ENCODE measurements around the gene AFF2.
"Not testable (repeated sequence)": the region's sequence is repeated elsewhere in the genome, so short reads cannot be mapped to it uniquely, and the experiment has no call there.

The AFF2 gene

GRCh38 chrX:148856505-148856904 is 356.1 kb downstream of the AFF2 start:
- DNase-seq (ENCODE audit: low read depth) = no peak

GRCh38 chrX:148865277-148866210 is 365.1 kb downstream of the AFF2 start:
- DNase-seq (ENCODE audit: low read depth) = no peak

GRCh38 chrX:148867596-148867995 is 367.2 kb downstream of the AFF2 start:
- no peak for DNase-seq (ENCODE audit: low read depth)

GRCh38 chrX:148871422-148872160 is 371.2 kb downstream of the AFF2 start:
- DNase-seq (ENCODE audit: low read depth) = no peak

GRCh38 chrX:148872161-148872535 is 371.7 kb downstream of the AFF2 start:
- DNase-seq (ENCODE audit: low read depth) = no peak

- DNase-seq (ENCODE audit: low read depth) = no peak
Observed at GRCh38 chrX:148872881-148873280, 372.5 kb downstream of the AFF2 start.

GRCh38 chrX:148874636-148875246 is 374.3 kb downstream of the AFF2 start:
- no peak for DNase-seq (ENCODE audit: low read depth)

- no peak for DNase-seq (ENCODE audit: low read depth)
Observed at GRCh38 chrX:148878371-148878770, 378.0 kb downstream of the AFF2 start.

- no peak for DNase-seq (ENCODE audit: low read depth)
Observed at GRCh38 chrX:148885203-148885602, 384.8 kb downstream of the AFF2 start.

GRCh38 chrX:148893395-148893794 is 393.0 kb downstream of the AFF2 start:
- no peak for DNase-seq (ENCODE audit: low read depth)

GRCh38 chrX:148902581-148902980 is 402.2 kb downstream of the AFF2 start:
- DNase-seq (ENCODE audit: low read depth) = no peak

- DNase-seq (ENCODE audit: low read depth) = no peak
Observed at GRCh38 chrX:148903176-148903575, 402.8 kb downstream of the AFF2 start.

- DNase-seq (ENCODE audit: low read depth) = no peak
Observed at GRCh38 chrX:148904421-148905111, 404.1 kb downstream of the AFF2 start.

- no peak for DNase-seq (ENCODE audit: low read depth)
Observed at GRCh38 chrX:148905400-148905799, 405.0 kb downstream of the AFF2 start.

- not testable (repeated sequence) for DNase-seq (ENCODE audit: low read depth)
Observed at GRCh38 chrX:148906628-148907027, 406.2 kb downstream of the AFF2 start.

- no peak for DNase-seq (ENCODE audit: low read depth)
Observed at GRCh38 chrX:148909758-148910157, 409.3 kb downstream of the AFF2 start.

- no peak for DNase-seq (ENCODE audit: low read depth)
Observed at GRCh38 chrX:148913971-148914370, 413.6 kb downstream of the AFF2 start.

GRCh38 chrX:148914783-148915182 is 414.4 kb downstream of the AFF2 start:
- DNase-seq (ENCODE audit: low read depth) = no peak

GRCh38 chrX:148915474-148915873 is 415.1 kb downstream of the AFF2 start:
- no peak for DNase-seq (ENCODE audit: low read depth)

GRCh38 chrX:148917441-148917840 is 417.0 kb downstream of the AFF2 start:
- DNase-seq (ENCODE audit: low read depth) = no peak

GRCh38 chrX:148923631-148924030 is 423.2 kb downstream of the AFF2 start:
- no peak for DNase-seq (ENCODE audit: low read depth)

GRCh38 chrX:148926371-148926770 is 426.0 kb downstream of the AFF2 start:
- no peak for DNase-seq (ENCODE audit: low read depth)
